Tibial artery (tissue), 4 donors: ENCODE data around the gene CLEC2L.

ENCODE experiments used
- DNase-seq, 2 donors: peaks; one replicate each; pipeline ENCODE4 v3.0.0-alpha.2; 2019
- H3K27ac ChIP-seq, 2 donors: fragments of 200-600 bp; sonication (generic) in 1 of 2; 1 replicate in 1 of 2; 2 replicates in 1 of 2; pipeline ENCODE4 v1.5.1; 2018 to 2019; ENCODE audit warnings: mild to moderate bottlenecking in 1 of 2
- H3K27me3 ChIP-seq, 2 donors: fragments of 200-600 bp; sonication (generic) in 1 of 2; one replicate each; pipeline versions ENCODE4 v1.5.1 to v1.6.0; 2016 to 2019
- H3K36me3 ChIP-seq, 3 donors: fragments of 200-600 bp; sonication (generic) in 2 of 3; one replicate each; pipeline ENCODE4 v1.5.1; 2016 to 2019; ENCODE audit warnings: mild to moderate bottlenecking in 2 of 3
- H3K4me1 ChIP-seq, 4 donors: fragments of 200-600 bp; sonication (generic) in 2 of 4; 1 replicate in 3 of 4; 2 replicates in 1 of 4; pipeline ENCODE4 v1.5.1; 2016 to 2019
- H3K4me3 ChIP-seq, 2 donors: fragments of 200-600 bp; sonication (generic) in 1 of 2; 1 replicate in 1 of 2; 2 replicates in 1 of 2; pipeline ENCODE4 v1.5.1; 2018 to 2019; ENCODE audit warnings: mild to moderate bottlenecking in 2 of 2
- H3K9me3 ChIP-seq, 3 donors: fragments of 200-600 bp; sonication (generic) in 1 of 3; one replicate each; pipeline ENCODE4 v1.5.1; 2016 to 2019
- intact Hi-C: fragments of 100-400 bp; cut with DNase I; formaldehyde crosslinking; loops from one replicate; pipeline ENCODE4 v1.15.0; 2023; ENCODE audit warnings: low total_unique reads
- TF ChIP-seq, protein P1 (sequence below), 2 experiments: fragments of 200-600 bp in 1 of 2; fragments of 450-650 bp in 1 of 2; IDR thresholded peaks; one replicate each; pipeline ENCODE4 v1.5.1; 2017 to 2019; ENCODE audit warnings: antibody characterized with exemption in 2 of 2, mild to moderate bottlenecking in 1 of 2, moderate library complexity in 1 of 2

Gene CLEC2L

DNA sequence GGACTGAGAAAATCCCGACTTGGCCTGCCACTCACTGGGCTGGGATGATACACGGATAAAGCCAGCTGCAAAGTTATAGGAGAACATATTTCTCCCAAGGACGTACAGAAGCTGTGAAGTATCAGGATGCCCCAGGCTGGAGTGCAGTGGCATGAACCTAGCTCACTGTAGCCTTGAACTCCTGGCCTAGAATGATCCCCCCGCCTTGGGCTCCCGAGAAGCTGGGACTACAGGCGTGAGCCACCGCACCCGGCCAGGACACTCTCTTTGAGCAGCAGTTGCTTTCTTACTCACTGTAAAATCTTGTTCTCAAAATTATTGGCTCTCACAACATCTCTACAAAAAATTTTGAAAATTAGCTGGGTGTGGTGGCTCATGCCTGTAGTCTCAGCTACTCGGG, 50.4 kb downstream of the CLEC2L start:
- Histone ChIP-seq H3K36me3 (peaks cover 61 to 95% (median 74%) of the 10 kb centered on the region in 3 donors), H3K9me3 (no peaks in the 10 kb centered on the region), H3K4me3 (no peak overlapping the region), H3K27ac (no peak overlapping the region), H3K4me1 (no peaks in the 10 kb centered on the region), H3K27me3 (no peaks in the 10 kb centered on the region)
- DNase-seq = no peak
- intact Hi-C loops = no loop called here
- TF ChIP-seq, protein P1, sequence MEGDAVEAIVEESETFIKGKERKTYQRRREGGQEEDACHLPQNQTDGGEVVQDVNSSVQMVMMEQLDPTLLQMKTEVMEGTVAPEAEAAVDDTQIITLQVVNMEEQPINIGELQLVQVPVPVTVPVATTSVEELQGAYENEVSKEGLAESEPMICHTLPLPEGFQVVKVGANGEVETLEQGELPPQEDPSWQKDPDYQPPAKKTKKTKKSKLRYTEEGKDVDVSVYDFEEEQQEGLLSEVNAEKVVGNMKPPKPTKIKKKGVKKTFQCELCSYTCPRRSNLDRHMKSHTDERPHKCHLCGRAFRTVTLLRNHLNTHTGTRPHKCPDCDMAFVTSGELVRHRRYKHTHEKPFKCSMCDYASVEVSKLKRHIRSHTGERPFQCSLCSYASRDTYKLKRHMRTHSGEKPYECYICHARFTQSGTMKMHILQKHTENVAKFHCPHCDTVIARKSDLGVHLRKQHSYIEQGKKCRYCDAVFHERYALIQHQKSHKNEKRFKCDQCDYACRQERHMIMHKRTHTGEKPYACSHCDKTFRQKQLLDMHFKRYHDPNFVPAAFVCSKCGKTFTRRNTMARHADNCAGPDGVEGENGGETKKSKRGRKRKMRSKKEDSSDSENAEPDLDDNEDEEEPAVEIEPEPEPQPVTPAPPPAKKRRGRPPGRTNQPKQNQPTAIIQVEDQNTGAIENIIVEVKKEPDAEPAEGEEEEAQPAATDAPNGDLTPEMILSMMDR (IDR thresholded peaks at IDR 0.05) = no peak

DNA sequence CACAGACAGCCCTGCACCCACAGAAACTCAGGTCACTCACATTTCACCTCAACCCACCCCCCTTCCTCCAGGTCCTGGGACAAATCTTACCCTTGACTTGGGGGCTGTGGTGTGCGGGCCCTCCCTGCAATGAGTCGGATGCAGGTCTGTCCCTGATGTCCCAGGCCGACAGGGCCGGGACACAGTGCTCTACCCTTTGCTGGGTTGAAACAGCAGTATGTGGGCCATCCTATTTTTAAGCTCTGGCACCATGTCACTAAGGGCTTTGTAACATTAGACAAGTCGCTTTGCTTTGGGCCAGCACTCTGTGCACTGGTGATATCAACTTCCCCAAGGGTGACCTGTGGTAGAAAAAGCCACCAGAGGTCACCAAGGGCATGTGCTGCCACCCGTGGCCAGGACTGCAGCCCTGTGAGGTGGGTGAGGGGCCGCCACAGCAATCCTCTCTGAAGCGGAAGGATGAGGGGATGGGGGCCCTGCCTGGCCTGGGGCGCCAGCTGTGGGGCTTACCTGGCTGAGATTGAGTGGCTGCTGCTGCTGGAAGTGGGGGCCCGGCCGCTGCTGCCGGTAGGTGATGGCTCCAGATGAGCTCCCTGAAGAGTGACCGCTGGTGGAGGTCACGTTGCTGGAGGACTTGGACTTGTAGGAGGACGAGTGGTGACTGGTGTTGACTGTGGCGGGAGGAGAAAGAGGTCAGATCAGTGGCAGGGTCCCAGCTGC, 51.3 kb downstream of the CLEC2L start:
- H3K9me3 ChIP-seq = no peaks in the 10 kb centered on the region
- no peaks in the 10 kb centered on the region for H3K27me3 ChIP-seq
- peaks cover 60 to 98% (median 83%) of the 10 kb centered on the region in 3 donors for H3K36me3 ChIP-seq
- intact Hi-C loops = no loop called here
- no peak for DNase-seq
- H3K4me3 ChIP-seq = no peak overlapping the region
- no peak overlapping the region for H3K27ac ChIP-seq
- TF ChIP-seq, protein P1 (IDR thresholded peaks at IDR 0.05) = no peak
- H3K4me1 ChIP-seq = no peaks in the 10 kb centered on the region

DNA sequence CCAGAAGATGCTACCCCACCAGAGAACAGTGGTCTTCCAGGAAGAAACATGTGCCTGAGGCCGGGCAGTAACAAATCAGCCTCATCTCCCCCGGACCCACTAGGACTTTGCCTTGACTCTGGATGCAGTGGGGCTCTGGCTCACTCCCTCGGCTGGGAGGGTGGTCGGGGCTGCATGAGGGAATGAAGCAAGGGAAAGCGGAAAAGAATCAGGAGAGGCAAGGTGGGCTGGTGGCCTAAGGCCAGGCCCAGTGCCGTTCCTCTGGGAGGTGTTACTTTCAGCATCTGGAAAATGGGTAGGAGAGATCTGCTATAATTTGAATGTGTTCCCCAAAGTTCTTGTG, 51.8 kb downstream of the CLEC2L start:
- H3K4me1 ChIP-seq = no peaks in the 10 kb centered on the region
- H3K9me3 ChIP-seq = no peaks in the 10 kb centered on the region
- no peaks in the 10 kb centered on the region for H3K27me3 ChIP-seq
- no peak overlapping the region for H3K27ac ChIP-seq
- intact Hi-C loops = no loop called here
- TF ChIP-seq, protein P1 (IDR thresholded peaks at IDR 0.05) = no peak
- no peak for DNase-seq
- no peak overlapping the region for H3K4me3 ChIP-seq
- peaks cover 63 to 99% (median 84%) of the 10 kb centered on the region in 3 donors for H3K36me3 ChIP-seq

DNA sequence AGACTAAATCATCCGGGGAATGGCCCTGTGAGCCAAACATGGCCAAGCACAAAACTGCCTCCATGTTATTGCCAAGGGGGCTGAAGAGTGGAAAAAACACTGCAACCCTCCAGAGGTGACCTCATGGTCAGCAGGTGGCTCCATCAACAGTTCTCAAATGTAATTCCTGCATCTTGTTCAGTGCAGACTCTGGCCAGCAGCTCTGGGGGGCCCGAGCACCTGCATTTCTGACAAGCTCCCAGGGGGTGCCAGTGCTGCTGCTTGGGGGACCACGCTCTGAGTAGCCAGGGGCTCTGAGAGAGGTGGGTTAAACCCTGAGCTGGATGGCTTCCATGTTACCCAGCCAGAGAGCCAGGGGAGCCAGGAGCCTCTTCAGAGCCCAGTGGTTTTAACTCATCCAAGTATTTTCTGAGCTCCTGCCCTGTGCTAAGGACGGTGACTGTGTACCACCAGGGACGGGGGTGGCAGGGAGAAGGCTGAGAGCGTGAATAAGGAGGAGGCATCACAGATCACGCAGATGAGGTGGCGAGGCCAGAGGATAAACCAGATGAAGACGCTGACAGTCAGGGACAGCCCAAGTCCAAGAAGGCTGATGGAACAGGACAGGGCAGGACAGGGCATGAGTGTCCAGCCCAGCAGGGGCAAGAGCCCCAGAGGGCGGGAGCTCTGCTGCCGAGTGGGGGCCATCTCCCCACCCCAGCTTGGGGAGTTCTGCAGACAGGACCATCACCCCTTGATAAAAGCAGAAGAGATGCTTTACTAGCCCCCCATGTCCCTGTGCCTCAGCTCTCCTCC, 52.9 kb downstream of the CLEC2L start:
- Histone ChIP-seq H3K4me3 (no peak overlapping the region), H3K36me3 (peaks cover 74 to 99% (median 93%) of the 10 kb centered on the region in 3 donors), H3K4me1 (no peaks in the 10 kb centered on the region), H3K27ac (no peak overlapping the region), H3K27me3 (no peaks in the 10 kb centered on the region), H3K9me3 (no peaks in the 10 kb centered on the region)
- intact Hi-C loops = no loop called here
- TF ChIP-seq, protein P1 (IDR thresholded peaks at IDR 0.05) = no peak
- no peak for DNase-seq

DNA sequence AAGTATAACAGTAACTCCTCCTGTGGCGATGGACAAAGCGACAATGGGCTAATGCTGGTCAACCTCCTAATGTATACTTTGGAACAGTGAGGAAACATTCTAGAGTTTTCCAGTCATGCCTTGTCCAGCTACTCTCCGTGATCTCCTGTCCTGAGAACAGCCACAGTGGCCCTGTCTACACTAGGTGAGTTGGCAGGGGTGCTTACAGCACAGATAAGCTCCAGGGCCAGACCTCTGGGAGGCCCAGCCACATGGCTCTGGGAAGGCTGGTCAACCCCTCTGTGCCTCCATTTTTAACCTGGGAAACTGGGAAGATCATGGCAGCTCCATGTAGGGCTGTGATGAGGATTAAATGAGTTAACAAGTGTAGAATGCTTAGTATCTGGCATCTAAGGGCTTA, 57.0 kb downstream of the CLEC2L start:
- no peak overlapping the region for H3K27ac ChIP-seq
- intact Hi-C loops = no loop called here
- H3K36me3 ChIP-seq = peaks cover 78 to 99% (median 95%) of the 10 kb centered on the region in 3 donors

More for the DNA sequence above, 57.0 kb downstream of the CLEC2L start:
- Histone ChIP-seq H3K4me3 (no peak overlapping the region), H3K9me3 (no peaks in the 10 kb centered on the region), H3K27me3 (no peaks in the 10 kb centered on the region), H3K4me1 (no peaks in the 10 kb centered on the region)
- TF ChIP-seq, protein P1 (IDR thresholded peaks at IDR 0.05) = no peak
- DNase-seq = no peak
